Skin of body (tissue), 2 donors: Measurements from ENCODE around the gene TTC7B. TPM values are rescaled to one million over a fixed set of nuclear protein-coding genes. Genes with fewer than 3 reads are reported as not detected.

Source experiments
- DNase-seq: peaks from one replicate; lab custom pipeline; 2025; lab: John Stamatoyannopoulos, UW
- total RNA-seq: library from RNA; depleted of rRNA; stranded (reverse); fragments of >200 nt; gene quantifications from one replicate; pipeline ENCODE4 v1.2.3, GENCODE V29; 2014

The TTC7B gene
- total RNA-seq, 1 donor from 2014 or later, result 15.9 TPM

DNA sequence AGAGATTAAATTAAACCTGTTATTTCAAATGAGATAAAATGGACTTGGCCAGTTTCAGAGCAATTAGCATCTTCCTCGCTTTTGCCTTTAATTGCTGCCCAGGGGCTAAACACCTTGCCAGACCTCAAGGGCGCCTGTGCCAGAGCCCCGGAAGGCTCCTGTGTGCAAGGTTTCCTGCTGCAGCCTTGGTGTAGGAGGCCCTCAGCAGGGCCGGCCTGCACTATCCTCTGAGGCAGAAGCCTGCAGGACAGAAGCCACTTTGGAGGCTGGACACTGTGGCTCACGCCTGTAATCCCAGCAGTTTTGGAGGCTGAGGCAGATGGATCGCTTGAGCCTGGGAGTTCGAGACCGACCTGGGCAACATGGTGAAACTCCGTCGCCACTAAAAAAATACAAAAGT lies 269.0 kb downstream of the TTC7B start:
- DNase-seq, result no peak

GRCh38 chr14:90546767-90547166 lies 269.5 kb downstream of the TTC7B start:
- no peak for DNase-seq

DNA sequence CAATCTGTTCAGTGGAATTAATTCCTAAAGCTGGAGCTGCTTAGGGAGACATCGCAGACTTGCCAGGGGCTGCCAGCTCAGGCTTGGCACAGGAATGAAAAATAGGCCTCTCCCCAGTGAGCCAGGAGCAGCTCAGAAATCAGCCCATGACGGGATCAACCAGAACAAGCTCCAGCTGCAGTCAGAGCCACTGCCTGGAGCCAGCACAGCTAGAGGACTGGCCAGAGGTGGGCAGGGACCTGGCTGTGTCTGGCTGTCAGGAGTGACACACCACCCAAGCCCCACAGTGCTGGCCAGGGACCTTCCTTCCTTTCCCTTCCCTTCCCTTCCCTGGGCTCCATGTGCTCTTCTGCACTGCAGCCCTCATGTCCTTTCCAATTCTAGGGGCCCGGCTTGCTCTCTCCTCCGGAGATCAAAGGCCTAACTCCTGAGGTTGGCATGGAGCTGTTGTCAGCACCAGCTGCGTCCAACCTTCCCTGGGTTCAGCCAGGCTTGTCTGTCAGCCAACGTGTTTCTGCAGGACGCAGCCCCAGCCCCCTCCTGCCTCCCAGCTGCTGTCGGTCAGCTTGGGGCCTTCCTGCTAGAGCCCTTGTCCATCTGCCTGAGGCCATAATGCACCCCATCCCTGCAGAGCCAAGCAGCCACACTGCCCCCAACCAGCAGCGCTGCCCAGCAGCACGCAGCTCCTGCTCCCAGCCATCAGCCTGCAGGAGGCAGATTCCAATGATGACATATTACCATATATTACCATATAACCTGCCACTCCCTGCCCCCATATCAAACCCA lies 270.1 kb downstream of the TTC7B start:
- DNase-seq, result no peak

GRCh38 chr14:90545382-90545781 lies 270.8 kb downstream of the TTC7B start:
- no peak for DNase-seq

- DNase-seq, result no peak
Observed at GRCh38 chr14:90544971-90545370, 271.3 kb downstream of the TTC7B start.

DNA sequence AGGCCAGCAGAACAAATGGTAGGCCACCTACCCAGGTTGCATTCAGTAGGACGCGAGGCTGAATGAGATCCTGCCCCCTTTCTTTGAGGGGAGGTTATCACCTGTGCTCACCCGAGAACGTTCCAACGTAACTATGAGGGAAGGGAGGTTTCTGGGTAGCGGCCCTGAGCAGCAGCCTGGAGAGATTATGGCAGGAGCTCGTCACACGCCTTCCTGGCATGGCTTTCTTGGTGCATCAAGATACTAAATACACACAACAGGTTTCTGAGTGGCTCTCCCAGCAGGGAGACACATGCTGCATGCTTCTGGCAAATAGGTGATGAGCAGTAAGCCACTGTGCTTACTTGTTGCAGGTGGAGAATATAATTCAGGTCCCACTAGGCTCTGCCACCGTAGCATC lies 271.7 kb downstream of the TTC7B start:
- DNase-seq, result no peak

GRCh38 chr14:90543876-90544275 lies 272.4 kb downstream of the TTC7B start:
- no peak for DNase-seq

DNA sequence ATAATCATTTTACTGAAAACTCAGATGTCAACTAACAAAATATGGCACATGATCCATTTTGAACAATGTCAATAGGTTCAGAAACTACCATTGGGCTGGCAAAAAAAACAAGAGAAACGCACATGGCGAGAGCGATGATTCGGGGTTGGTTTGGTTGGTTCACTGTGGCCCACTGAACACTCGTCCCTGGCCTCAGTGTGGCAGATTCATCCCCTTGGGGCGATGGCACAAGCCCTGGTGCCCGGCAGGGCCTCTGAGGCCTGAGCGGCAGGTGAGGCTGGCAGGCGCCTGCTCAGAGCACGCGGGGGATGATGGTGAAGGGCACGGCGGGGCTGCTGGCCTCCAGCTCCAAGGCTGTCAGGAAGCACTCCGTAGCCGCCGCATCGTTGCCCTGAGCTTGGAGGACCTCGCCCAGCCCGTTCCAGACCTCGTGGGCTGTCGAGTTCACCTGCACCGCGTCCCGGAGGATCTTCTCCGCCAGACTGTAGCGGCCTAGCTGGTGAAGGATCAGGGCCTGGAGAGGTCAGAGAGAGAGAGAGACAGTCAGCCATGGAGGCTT lies 275.1 kb downstream of the TTC7B start:
- DNase-seq, result no peak

GRCh38 chr14:90540437-90540836 lies 275.8 kb downstream of the TTC7B start:
- no peak for DNase-seq

DNA sequence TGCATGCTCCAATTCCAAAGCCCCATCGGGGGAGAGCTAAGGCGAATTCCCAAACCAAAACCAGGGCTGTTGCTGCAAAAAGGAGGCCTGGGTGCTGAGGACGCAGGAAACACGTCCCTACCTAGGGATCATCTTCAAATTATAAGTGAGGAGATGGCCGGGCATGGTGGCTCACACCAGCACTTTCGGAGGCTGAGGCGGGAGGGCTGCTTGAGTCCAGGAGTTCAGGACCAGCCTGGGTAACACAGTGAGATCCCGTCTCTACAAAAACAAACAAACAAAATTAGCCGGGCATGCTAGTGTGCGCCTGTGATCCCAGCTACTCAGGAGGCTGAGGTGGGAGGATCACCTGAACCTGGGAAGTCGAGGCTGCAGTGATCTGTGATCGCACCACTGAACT lies 276.2 kb downstream of the TTC7B start:
- DNase-seq, result no peak

DNA sequence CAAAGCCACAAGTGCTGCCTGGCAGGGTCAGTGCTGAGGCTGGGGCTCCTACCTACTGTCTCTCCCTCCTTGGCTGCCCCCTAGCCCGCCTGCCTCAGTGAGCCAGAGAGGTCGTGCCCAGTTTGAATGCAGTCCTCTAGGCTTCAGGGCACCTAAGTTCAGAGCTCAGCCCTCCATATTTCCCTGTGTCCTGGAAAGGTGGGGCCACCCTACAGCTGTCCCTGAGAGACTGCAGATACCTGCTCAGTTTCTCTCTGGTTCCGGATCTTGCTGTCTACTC lies 276.8 kb downstream of the TTC7B start:
- no peak for DNase-seq

DNA sequence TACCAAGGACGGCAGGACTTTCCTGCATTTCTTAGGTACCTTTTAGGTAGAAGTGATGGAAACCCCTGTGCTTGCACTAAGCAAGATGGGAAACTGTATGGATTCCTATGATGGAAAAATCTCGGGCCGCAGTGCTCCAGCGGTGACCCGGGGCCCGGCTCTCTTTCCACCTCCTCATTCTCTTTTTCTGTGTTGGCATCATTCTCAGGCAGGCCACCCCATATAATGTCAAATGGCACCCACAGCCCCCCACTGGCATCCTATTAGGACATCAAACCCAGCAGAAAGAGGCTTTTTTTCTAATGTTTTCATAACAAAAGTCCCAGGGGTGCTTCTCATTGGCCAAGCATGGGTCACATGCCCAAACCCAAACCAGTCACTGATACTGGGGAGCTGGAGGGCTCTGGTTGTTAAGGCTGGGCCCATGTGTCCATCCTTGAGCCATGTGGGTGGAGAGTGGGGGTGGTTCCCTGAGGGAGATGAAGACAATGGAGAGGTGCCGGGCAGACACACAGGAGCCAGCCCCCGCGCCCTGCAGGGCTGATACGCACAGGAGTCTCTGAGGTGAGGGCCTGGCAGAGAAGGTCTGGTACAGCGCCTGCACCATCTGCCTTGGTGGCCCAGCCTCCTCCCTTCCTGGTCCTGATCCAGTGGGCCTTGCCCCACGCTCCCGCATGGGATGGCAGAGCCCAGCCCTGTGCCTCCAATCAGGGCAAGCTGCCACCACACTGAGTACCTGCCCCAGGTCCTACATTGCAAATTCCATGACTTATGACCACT lies 277.3 kb downstream of the TTC7B start:
- DNase-seq, result no peak

- DNase-seq, result no peak
Observed at GRCh38 chr14:90538095-90538494, 278.1 kb downstream of the TTC7B start.

GRCh38 chr14:90536511-90537191 lies 279.6 kb downstream of the TTC7B start:
- no peak for DNase-seq

GRCh38 chr14:90536092-90536491 lies 280.1 kb downstream of the TTC7B start:
- DNase-seq, result no peak

GRCh38 chr14:90535556-90536090 lies 280.6 kb downstream of the TTC7B start:
- no peak for DNase-seq

- no peak for DNase-seq
Observed at GRCh38 chr14:90534838-90535555, 281.2 kb downstream of the TTC7B start.

- no peak for DNase-seq
Observed at GRCh38 chr14:90534091-90534837, 282.0 kb downstream of the TTC7B start.

- DNase-seq, result no peak
Observed at GRCh38 chr14:90533591-90534021, 282.6 kb downstream of the TTC7B start.

DNA sequence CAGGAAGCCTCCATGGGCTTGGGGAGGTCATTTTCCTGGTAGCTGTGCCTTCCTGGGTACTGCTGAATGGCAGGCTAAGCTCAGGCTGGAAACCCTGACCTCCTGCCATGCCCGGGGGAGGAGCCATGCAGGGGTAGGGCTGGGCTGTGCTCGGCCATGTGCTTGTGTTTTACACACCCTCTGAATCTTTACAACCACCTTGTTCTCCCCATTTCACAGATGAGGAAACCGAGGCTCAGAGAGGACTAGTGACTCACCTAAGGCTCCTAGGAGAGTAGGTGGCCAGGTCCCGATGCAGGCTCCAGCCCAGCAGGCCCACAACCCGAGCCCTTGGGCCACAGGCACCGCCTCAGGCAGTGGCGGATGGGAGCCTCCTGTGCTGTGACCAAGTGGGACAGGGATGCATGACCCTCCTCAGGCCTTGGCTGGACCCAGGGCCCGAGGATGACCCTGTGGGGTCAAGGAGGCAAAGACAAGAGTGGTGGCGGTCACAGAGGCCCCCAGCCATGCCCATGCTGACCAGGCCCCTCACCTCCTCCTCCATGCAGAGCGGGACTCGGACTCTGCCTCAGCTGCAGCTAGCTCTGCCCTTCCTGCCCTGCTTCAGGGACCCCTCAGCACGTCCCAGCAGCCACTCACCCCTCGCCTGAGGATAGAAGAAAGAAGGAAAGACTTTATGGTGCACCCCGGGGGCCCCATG lies 283.3 kb downstream of the TTC7B start:
- DNase-seq, result no peak
